Mucosa of gallbladder (tissue), 1 donor: Measurements from ENCODE around the gene SPOP. TPM values are rescaled to one million over a fixed set of nuclear protein-coding genes. Genes with fewer than 3 reads are reported as not detected.
"Not testable (repeated sequence)": the region's sequence is repeated elsewhere in the genome, so short reads cannot be mapped to it uniquely, and the experiment has no call there.

Source experiments
- DNase-seq: peaks from one replicate; pipeline ENCODE4 v3.0.0-alpha.2; 2020; ENCODE audit warnings: low spot score
- total RNA-seq: library from RNA; stranded (reverse); gene quantifications from one replicate; pipeline ENCODE4 v1.2.1, GENCODE V29; 2021
- donor health status: DM: no; HTN: no; CAD: no.

SPOP gene
- 78.3 TPM for total RNA-seq

- DNase-seq, result peak; percentile 100
Measured at GRCh38 chr17:49677933-49678847, at the start of gene SPOP. Gene SPOP (minus strand): TSS chr17:49678097. CDS start chr17:49622810, 55,287 bp downstream.

DNA sequence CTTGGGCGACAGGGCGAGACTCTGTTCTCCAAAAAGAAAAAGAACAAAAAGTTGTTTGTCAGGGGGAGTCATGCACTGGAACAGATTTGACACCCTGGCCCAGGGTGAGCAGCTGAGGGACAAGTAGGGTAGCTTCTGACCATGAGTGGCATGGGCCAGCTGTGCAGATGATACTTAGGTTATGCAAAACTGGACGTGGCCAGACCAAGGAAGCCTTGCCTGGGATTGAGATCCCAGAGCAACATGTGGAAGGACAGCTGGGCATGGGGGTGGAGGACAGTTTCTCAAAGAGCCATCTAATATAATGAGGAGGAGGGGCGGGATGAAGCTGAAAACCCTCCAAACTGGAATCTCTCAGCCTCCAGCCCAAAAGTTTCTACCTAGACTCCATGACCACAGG is 49.5 kb upstream of the SPOP start:
- no peak for DNase-seq

DNA sequence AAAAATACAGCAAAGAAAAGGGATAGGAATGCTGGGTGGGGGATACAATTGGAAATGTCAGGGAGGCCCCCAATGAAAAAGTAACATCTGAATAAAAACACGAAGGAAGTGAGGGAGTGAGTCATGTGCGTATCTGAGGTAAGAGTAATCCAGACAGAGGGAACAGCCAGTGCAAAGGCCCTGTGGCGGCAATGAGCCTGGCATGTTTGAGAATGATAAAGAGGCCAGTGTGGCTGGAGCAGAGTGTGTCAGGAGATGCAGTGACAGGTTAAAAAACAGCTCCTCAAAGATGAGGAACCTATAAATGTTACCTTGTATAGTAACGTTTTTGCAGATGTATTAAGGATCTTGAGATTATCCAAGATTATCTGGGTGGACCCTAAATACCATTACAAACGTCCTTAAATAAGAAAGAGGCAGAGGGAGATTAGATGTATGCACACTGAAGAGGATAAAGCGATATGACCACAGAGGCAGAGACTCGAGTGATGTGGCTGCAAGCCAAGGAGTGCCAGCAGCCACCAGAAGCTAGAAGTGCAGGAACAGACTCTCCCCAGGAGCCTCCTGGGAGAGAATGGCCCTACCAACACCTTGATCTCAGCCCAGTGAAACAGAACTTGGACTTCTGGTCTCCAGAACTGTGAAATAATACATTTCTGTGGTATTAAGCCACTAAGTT is 47.7 kb upstream of the SPOP start:
- DNase-seq, result no peak

- not testable (repeated sequence) for DNase-seq
Measured at GRCh38 chr17:49724552-49724951, 46.7 kb upstream of the SPOP start.

GRCh38 chr17:49723423-49723822 is 45.5 kb upstream of the SPOP start:
- DNase-seq, result peak; percentile 68

- no peak for DNase-seq
Measured at GRCh38 chr17:49722066-49722465, 44.2 kb upstream of the SPOP start.

- no peak for DNase-seq
Measured at GRCh38 chr17:49717371-49717861, 39.5 kb upstream of the SPOP start.

DNA sequence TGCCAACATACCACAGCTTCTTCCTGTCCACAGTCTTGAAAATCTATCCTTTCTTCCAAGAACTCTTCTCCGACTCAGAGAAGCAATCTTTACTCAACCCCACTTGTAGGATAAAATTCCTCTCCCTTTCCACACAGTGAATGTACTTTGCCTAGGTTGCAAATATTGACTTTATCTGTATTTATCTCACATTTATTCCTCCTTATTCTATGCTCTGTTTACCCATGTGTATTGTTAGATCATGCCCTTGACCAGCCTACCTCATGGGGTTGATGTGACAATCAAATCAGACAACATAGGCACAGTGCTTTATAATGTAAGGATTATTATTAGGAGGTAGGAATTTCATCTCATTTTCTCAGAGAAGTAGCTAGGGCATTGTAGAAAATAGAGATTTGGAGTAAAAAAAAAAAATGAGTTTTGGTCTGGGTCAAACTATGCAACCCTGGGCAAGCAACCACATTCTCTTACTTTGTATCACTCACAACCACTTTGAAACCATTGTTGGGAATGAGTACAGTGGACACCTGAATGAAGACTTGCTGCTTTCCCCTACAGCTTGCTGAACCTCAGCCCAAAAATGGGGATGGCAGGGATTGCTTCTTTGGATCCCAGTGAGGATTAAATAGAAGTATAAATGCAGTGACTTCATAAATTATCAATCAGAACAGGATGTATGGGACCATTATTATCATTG is 38.9 kb upstream of the SPOP start:
- DNase-seq, result no peak

DNA sequence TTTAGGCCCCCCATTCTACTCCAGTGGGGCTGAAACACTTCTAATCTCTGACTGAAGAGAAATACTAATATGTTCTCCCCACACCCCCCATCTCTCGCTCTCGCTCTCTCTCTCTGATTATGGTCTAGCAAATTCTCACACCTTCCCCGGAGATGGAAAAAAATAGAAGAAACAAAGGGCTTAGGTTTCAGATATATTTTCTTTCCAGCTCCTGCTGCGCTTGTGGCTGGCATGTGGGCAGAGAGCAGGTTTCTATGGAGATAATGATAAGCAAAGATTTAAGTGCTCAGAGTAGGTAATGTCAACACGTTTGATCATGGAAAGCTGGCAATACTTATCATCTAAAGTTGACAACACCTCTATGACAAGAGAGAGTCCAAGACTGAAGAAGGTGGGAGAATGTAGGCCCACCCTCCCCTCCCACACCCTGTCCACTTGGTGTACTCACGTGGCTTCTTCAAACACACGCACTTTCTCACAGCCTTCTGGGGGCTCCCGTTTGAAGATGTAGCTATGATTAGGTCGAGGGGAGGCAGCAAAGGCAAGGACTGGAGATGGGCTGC is 37.9 kb upstream of the SPOP start:
- DNase-seq, result no peak

- no peak for DNase-seq
Measured at GRCh38 chr17:49715216-49715615, 37.3 kb upstream of the SPOP start.

GRCh38 chr17:49708515-49709183 is 30.8 kb upstream of the SPOP start:
- DNase-seq, result no peak

DNA sequence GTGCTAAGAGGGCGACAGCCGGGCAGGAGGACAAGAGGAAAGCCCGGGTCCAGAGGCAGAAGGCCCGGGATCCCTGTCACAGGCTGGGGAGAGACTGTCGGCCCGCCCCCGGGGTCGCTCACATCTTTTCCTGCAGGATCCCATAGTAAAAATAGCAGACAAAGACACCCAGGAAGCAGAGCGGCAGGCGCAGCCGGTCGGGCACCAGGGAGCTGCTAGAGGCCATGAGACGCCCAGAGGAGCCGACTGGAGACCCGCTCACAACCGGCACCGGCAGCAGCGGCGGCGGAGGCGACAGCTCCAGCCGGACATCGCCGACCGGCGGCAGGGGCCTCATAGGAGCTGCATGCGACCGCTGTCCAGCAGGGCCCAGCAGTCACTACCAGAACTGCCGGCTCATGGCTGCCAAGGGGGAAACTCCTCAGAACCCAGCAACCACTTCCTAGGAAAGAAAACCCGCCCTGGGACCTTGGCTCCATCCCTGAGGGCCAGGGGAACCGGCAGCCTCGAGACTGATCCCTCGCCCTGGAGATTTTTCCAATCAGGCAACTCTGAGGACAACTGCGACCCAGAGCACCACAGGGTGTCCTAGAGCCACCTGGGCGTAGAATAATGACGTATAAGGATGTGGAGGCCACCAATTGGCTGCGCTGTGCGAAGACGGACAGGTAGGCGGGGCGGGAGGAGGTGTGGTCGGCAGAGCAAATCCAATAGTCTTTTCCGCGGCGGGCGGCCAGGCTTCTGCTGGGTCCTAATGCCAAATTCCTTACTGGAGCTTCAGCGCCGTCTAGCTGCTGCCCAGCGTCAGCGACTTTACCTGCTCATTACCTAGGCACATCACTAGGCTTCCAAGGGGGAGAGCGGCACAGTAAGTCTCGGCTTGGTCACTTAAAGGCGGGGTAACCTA is 30.0 kb upstream of the SPOP start, which contains the start of gene SLC35B1:
TSS of gene SLC35B1 (minus strand) at position 357 of the 907 bp plus-strand sequence. CDS start at position 226, 131 bp downstream.
- DNase-seq, result peak; percentile 99

- no peak for DNase-seq
Measured at GRCh38 chr17:49707246-49707607, 29.3 kb upstream of the SPOP start.

DNA sequence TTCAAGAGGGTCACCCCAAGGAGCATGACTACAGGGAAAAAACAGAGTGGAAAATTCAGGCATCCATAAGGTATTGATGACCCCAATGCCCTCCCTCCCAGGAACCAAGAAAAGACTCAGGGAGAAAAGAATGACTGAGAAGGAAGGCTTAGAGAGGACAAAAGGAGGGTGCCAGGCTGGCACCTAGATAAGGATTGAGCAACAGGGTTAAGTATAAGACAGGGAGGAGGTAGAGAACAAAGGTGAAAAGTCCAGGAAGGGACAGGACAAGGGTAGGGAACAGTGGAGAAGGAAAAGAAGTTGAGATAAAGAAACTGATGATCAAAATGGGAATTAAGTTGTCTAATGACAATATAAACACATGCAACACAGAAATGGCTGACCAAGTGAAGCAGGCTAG is 27.4 kb upstream of the SPOP start:
- DNase-seq, result no peak

- no peak for DNase-seq
Measured at GRCh38 chr17:49703557-49704277, 25.8 kb upstream of the SPOP start.

DNA sequence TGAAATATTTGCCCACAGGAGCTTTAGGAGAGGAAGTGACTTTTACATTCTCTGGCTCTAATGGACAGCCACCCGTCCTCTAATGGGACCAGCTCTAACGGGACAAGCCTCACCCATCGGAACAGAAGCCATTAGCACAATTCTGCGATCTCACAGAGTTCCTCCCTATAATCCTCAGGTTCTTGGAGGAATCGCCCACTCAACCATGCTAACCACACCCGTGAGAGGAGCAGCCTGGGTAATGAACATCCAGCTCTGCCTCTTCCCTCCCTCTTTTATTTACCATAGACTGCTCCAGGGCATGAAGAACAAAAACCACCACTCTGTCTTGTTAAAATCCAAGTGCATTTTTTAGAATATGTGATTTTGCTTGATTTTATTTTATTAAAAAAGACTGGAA is 23.1 kb upstream of the SPOP start:
- DNase-seq, result no peak

DNA sequence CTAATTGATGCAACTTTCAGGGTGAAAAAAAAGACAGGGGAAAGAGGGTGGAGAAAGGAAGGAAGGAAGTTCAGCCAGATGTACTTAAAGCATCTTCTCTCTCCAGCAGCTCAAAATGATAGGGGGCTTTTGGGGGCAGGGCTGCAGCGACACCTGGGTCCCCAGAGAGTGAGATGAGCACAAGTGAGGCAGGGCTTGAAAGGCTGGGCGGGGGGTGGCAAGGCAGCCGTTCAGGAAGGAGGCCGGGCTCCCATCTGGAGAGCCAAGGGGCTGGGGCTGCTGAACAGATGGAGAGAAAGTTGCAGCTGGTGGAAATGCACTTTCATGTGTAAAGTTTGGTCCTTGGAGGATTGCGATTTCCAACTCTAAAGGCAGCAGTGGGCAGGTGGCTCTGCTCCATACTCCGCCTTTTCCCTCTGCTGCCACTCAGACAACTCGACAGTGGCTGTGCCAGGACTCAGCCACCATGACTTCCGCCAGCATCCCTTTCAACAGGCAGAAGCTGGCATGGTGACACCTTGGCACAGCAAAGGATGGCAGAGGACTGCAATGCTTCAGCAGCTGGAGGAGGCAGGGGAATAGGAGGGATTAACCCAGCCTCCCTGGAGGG is 22.2 kb upstream of the SPOP start:
- DNase-seq, result no peak

GRCh38 chr17:49698005-49698404 is 20.1 kb upstream of the SPOP start:
- no peak for DNase-seq

DNA sequence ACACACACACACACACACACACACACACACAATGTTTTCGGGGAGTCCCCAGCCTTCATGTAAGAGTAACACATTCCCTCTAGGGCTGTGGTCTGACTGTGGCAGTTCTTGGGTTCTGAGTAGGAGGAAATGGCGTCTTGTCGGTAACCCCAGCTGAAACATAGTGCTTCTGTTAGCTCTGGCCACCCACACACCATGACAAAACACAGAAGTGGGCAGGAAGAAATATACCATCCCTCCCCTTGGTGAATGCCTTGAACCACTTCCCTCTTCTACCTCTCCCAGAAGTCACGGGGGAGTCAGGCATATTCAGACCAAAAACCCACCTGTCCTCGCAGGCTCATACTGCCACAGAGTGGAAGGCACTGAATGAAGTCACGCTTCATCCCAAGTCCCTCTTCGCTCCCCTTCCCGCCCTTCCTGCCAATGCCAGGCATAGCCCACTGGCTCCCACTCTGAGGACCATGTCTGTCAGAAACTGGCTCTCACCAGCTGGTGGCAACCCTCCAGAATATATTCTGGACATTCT is 18.4 kb upstream of the SPOP start:
- DNase-seq, result no peak
